ENCODE measurements around the gene C1orf35. TPM values are rescaled to one million over a fixed set of nuclear protein-coding genes. Genes with fewer than 3 reads are reported as not detected.

The C1orf35 gene
- polyA plus RNA-seq, 1 experiment, result 6.2 TPM

- ChIA-PET CTCF (interaction anchor here (1.4 kb wide), 1 partner anchor 61 kb away, joined by 5 read pairs; no protein-coding TSS in a partner anchor), POLR2A (no interaction called here)
- no peak for DNase-seq (ENCODE audit: low read depth)
- Histone ChIP-seq H3K36me3 (ENCODE audit: control insufficient read depth, insufficient read depth, low read length) (no peaks in the 10 kb centered on the region), H3K27me3 (ENCODE audit: control insufficient read depth, insufficient read depth, low read length) (peaks cover 19% of the 10 kb centered on the region), H3K4me3 (ENCODE audit: low read depth, low read length) (peak overlapping the region; percentile 22; the same call in 1 of the 2 replicates)
- TF ChIP-seq CTCF (IDR thresholded peaks at IDR 0.05; ENCODE audit: insufficient read depth, low read depth, low read length), result 0 out of 2 replicates have a peak, but pooled peaks have one; percentile 12
These were observed 42.5 kb downstream of the C1orf35 start for GRCh38 chr1:228060458-228061190.

- POLR2A ChIA-PET, result no interaction called here
- DNase-seq (ENCODE audit: low read depth), result no peak
- CTCF ChIA-PET, result no interaction called here
- Histone ChIP-seq H3K4me3 (ENCODE audit: low read depth, low read length) (peak overlapping the region; percentile 22; the same call in 1 of the 2 replicates), H3K27me3 (ENCODE audit: control insufficient read depth, insufficient read depth, low read length) (peaks cover 19% of the 10 kb centered on the region), H3K36me3 (ENCODE audit: control insufficient read depth, insufficient read depth, low read length) (no peaks in the 10 kb centered on the region)
- no peak for TF ChIP-seq CTCF (IDR thresholded peaks at IDR 0.05; ENCODE audit: insufficient read depth, low read depth, low read length)
These were observed 43.3 kb downstream of the C1orf35 start for GRCh38 chr1:228059634-228060457.

- H3K36me3 ChIP-seq (ENCODE audit: control insufficient read depth, insufficient read depth, low read length), result no peaks in the 10 kb centered on the region
- no peak overlapping the region for H3K4me3 ChIP-seq (ENCODE audit: low read depth, low read length)
- POLR2A ChIA-PET, result no interaction called here
- H3K27me3 ChIP-seq (ENCODE audit: control insufficient read depth, insufficient read depth, low read length), result peaks cover 19% of the 10 kb centered on the region
- no peak for DNase-seq (ENCODE audit: low read depth)
- no peak for TF ChIP-seq CTCF (IDR thresholded peaks at IDR 0.05; ENCODE audit: insufficient read depth, low read depth, low read length)
- CTCF ChIA-PET, result no interaction called here
These were observed 44.0 kb downstream of the C1orf35 start for GRCh38 chr1:228058949-228059633.

- ChIA-PET POLR2A (no interaction called here), CTCF (no interaction called here)
- H3K36me3 ChIP-seq (ENCODE audit: control insufficient read depth, insufficient read depth, low read length), result no peaks in the 10 kb centered on the region
- TF ChIP-seq CTCF (IDR thresholded peaks at IDR 0.05; ENCODE audit: insufficient read depth, low read depth, low read length), result no peak
- no peak overlapping the region for H3K4me3 ChIP-seq (ENCODE audit: low read depth, low read length)
- H3K27me3 ChIP-seq (ENCODE audit: control insufficient read depth, insufficient read depth, low read length), result peaks cover 19% of the 10 kb centered on the region
- DNase-seq (ENCODE audit: low read depth), result no peak
These were observed 44.8 kb downstream of the C1orf35 start for GRCh38 chr1:228058172-228058948.

Small RNA genes lying within 50 kb of the gene (small RNA-seq; reads per million reads assigned to genes)
- gene AL359510.1 (ENCODE audit: insufficient read length, low read depth, low replicate concordance), result not detected

Other genes with a start within 250 kb of the C1orf35 start
- 0.85 and 1.5 TPM in 2 replicates for gene WNT9A, start 155.4 kb downstream of the C1orf35 start, polyA plus RNA-seq (2011; rRNA removed)
- not detected in 2 replicates for gene WNT3A, start 96.3 kb downstream of the C1orf35 start, polyA plus RNA-seq (2011; rRNA removed)
- gene ARF1, start 20.6 kb downstream of the C1orf35 start, polyA plus RNA-seq (2011; rRNA removed), result 539 and 933 TPM in 2 replicates
- 50.8 and 80.8 TPM in 2 replicates for gene MRPL55, start 6.0 kb upstream of the C1orf35 start, polyA plus RNA-seq (2011; rRNA removed)
- gene GUK1, start 37.0 kb upstream of the C1orf35 start, polyA plus RNA-seq (2011; rRNA removed), result 282 and 373 TPM in 2 replicates
- gene GJC2, start 46.6 kb upstream of the C1orf35 start, polyA plus RNA-seq (2011; rRNA removed), result 0.77 and 0.92 TPM in 2 replicates
- 1.2 and 2.8 TPM in 2 replicates for gene IBA57, start 62.5 kb upstream of the C1orf35 start, polyA plus RNA-seq (2011; rRNA removed)
- 2.9 and 3.8 TPM in 2 replicates for gene OBSCN, start 104.7 kb upstream of the C1orf35 start, polyA plus RNA-seq (2011; rRNA removed)

Measured in BJ (cell line).